ENCODE results near the gene NHSL1.

GRCh38 chr6:138468320-138469015 lies 30.8 kb downstream of the NHSL1 start:
- TF ChIP-seq EZH2 (optimal IDR thresholded peaks at IDR 0.05; ENCODE audit: low read depth, low read length) (no peak), CTCF (IDR thresholded peaks at IDR 0.05; ENCODE audit: low read length) (no peak), EZH2phosphoT487 (IDR thresholded peaks at IDR 0.05; ENCODE audit: low read length) (no peak)

Measured in MM.1S (cell line).